ENCODE data around the gene CYP1A2. TPM values are rescaled to one million over a fixed set of nuclear protein-coding genes. Genes with fewer than 3 reads are reported as not detected.
A peak's percentile ranks its signal among the peaks of the same experiment; 100 is the strongest.
"Not testable (repeated sequence)": the region's sequence is repeated elsewhere in the genome, so short reads cannot be mapped to it uniquely, and the experiment has no call there.

The CYP1A2 gene
- polyA plus RNA-seq, 3 donors: not detected

- peak overlapping the region; percentile 73 to 86 for H3K4me3 Mint-ChIP-seq
- intact Hi-C loops (cut with micrococcal nuclease): no loop called here
- Histone ChIP-seq H4K20me1 (ENCODE audit: insufficient read depth, low read length) (no peaks in the 10 kb centered on the region), H3K27me3 (ENCODE audit: control insufficient read depth in 2 of 2, insufficient read depth in 2 of 2, low read length in 2 of 2) (peaks cover 31 to 53% of the 10 kb centered on the region in 2 donors), H3K9me3 (replicated peaks in 1 of 2; ENCODE audit: control insufficient read depth in 1 of 2, insufficient read depth in 1 of 2, low read length in 2 of 2) (peaks cover 4 to 12% of the 10 kb centered on the region in 2 donors), H3K4me1 (ENCODE audit: control insufficient read depth in 1 of 2, insufficient read depth in 2 of 2, low read length in 2 of 2) (peaks cover 13 to 15% of the 10 kb centered on the region in 2 donors), H2AFZ (ENCODE audit: insufficient read depth, low read depth, low read length, poor library complexity, severe bottlenecking) (peak overlapping the region; percentile 83), H3K9ac (ENCODE audit: insufficient read depth, low read length, poor library complexity, severe bottlenecking) (no peak overlapping the region), H3K4me2 (replicated peaks; ENCODE audit: extremely low read depth, low read length, poor library complexity, severe bottlenecking) (peak overlapping the region; percentile 82), H3K4me3 (replicated peaks in 1 of 3; ENCODE audit: low read depth in 2 of 3, low read length in 3 of 3) (peak overlapping the region in 1 of 3 experiments; percentile 71), H3K79me2 (ENCODE audit: insufficient read depth, low read length) (no peaks in the 10 kb centered on the region), H3K36me3 (replicated peaks in 1 of 2; ENCODE audit: control insufficient read depth in 1 of 2, insufficient read depth in 2 of 2, low read length in 2 of 2) (no peaks in the 10 kb centered on the region), H3K27ac (ENCODE audit: low read depth in 1 of 2, low read length in 2 of 2) (no peak overlapping the region)
- H3K36me3 Mint-ChIP-seq: peaks cover 4% of the 10 kb centered on the region in 2 donors
- H3K27me3 Mint-ChIP-seq (ENCODE audit: low read depth in 3 of 3): peaks cover 48 to 69% (median 65%) of the 10 kb centered on the region in 3 donors
- peaks cover 0 to 10% (median 3%) of the 10 kb centered on the region in 7 donors for H3K9me3 Mint-ChIP-seq
- no peak for TF ChIP-seq CTCF (IDR thresholded peaks at IDR 0.05)
- DNase-seq: no peak
- H3K27ac Mint-ChIP-seq: no peak overlapping the region
- WGBS (ENCODE audit: insufficient coverage): 36% methylated on average over 21 of the region's 24 CpGs
- peaks cover 10% of the 10 kb centered on the region for H3K4me1 Mint-ChIP-seq
Observed at GRCh38 chr15:74726774-74727164, 21.9 kb upstream of the CYP1A2 start.

GRCh38 chr15:74727727-74728126 lies 20.9 kb upstream of the CYP1A2 start:
- no peaks in the 10 kb centered on the region for H3K79me2 ChIP-seq (ENCODE audit: insufficient read depth, low read length)
- Mint-ChIP-seq H3K9me3 (peaks cover 0 to 10% (median 3%) of the 10 kb centered on the region in 7 donors), H3K36me3 (peaks cover 4% of the 10 kb centered on the region in 2 donors), H3K27me3 (ENCODE audit: low read depth in 3 of 3) (peaks cover 51 to 66% (median 61%) of the 10 kb centered on the region in 3 donors), H3K4me3 (peak overlapping the region; percentile 54 to 86), H3K4me1 (peaks cover 10% of the 10 kb centered on the region), H3K27ac (no peak overlapping the region)
- intact Hi-C loops (cut with micrococcal nuclease): no loop called here
- H3K36me3 ChIP-seq (replicated peaks in 1 of 2; ENCODE audit: control insufficient read depth in 1 of 2, insufficient read depth in 2 of 2, low read length in 2 of 2): no peaks in the 10 kb centered on the region
- no peak overlapping the region for H2AFZ ChIP-seq (ENCODE audit: insufficient read depth, low read depth, low read length, poor library complexity, severe bottlenecking)
- TF ChIP-seq CTCF (IDR thresholded peaks at IDR 0.05): no peak
- peaks cover 4 to 12% of the 10 kb centered on the region in 2 donors for H3K9me3 ChIP-seq (replicated peaks in 1 of 2; ENCODE audit: control insufficient read depth in 1 of 2, insufficient read depth in 1 of 2, low read length in 2 of 2)
- DNase-seq: no peak
- WGBS (ENCODE audit: insufficient coverage): 90% methylated on average over 3 of the region's 7 CpGs
- peaks cover 31 to 53% of the 10 kb centered on the region in 2 donors for H3K27me3 ChIP-seq (ENCODE audit: control insufficient read depth in 2 of 2, insufficient read depth in 2 of 2, low read length in 2 of 2)
- H3K27ac ChIP-seq (ENCODE audit: low read depth in 1 of 2, low read length in 2 of 2): no peak overlapping the region
- H3K4me1 ChIP-seq (ENCODE audit: control insufficient read depth in 1 of 2, insufficient read depth in 2 of 2, low read length in 2 of 2): peaks cover 13 to 15% of the 10 kb centered on the region in 2 donors
- H3K4me3 ChIP-seq (replicated peaks in 1 of 3; ENCODE audit: low read depth in 2 of 3, low read length in 3 of 3): no peak overlapping the region
- H4K20me1 ChIP-seq (ENCODE audit: insufficient read depth, low read length): no peaks in the 10 kb centered on the region
- no peak overlapping the region for H3K4me2 ChIP-seq (replicated peaks; ENCODE audit: extremely low read depth, low read length, poor library complexity, severe bottlenecking)
- no peak overlapping the region for H3K9ac ChIP-seq (ENCODE audit: insufficient read depth, low read length, poor library complexity, severe bottlenecking)

- WGBS (ENCODE audit: insufficient coverage): no CpG with 5 or more reads among the region's 30 CpGs
Observed at GRCh38 chr15:74728699-74729098, 19.9 kb upstream of the CYP1A2 start.

More at GRCh38 chr15:74728699-74729098, 19.9 kb upstream of the CYP1A2 start:
- H3K79me2 ChIP-seq (ENCODE audit: insufficient read depth, low read length); H3K4me3 Mint-ChIP-seq; H3K27ac Mint-ChIP-seq; H3K9me3 Mint-ChIP-seq; H3K36me3 Mint-ChIP-seq; H3K4me2 ChIP-seq (replicated peaks; ENCODE audit: extremely low read depth, low read length, poor library complexity, severe bottlenecking); H3K27ac ChIP-seq (ENCODE audit: low read depth in 1 of 2, low read length in 2 of 2); intact Hi-C loops (cut with micrococcal nuclease); DNase-seq; H4K20me1 ChIP-seq (ENCODE audit: insufficient read depth, low read length); H3K9ac ChIP-seq (ENCODE audit: insufficient read depth, low read length, poor library complexity, severe bottlenecking); H3K36me3 ChIP-seq (replicated peaks in 1 of 2; ENCODE audit: control insufficient read depth in 1 of 2, insufficient read depth in 2 of 2, low read length in 2 of 2); H3K4me3 ChIP-seq (replicated peaks in 1 of 3; ENCODE audit: low read depth in 2 of 3, low read length in 3 of 3); H2AFZ ChIP-seq (ENCODE audit: insufficient read depth, low read depth, low read length, poor library complexity, severe bottlenecking): not testable (repeated sequence)
- H3K4me1 ChIP-seq (ENCODE audit: control insufficient read depth in 1 of 2, insufficient read depth in 2 of 2, low read length in 2 of 2): peaks cover 13 to 15% of the 10 kb centered on the region in 2 donors
- H3K9me3 ChIP-seq (replicated peaks in 1 of 2; ENCODE audit: control insufficient read depth in 1 of 2, insufficient read depth in 1 of 2, low read length in 2 of 2): peaks cover 4 to 12% of the 10 kb centered on the region in 2 donors
- peaks cover 10% of the 10 kb centered on the region for H3K4me1 Mint-ChIP-seq
- H3K27me3 Mint-ChIP-seq (ENCODE audit: low read depth in 3 of 3): peaks cover 48 to 61% (median 55%) of the 10 kb centered on the region in 3 donors
- peaks cover 28 to 50% of the 10 kb centered on the region in 2 donors for H3K27me3 ChIP-seq (ENCODE audit: control insufficient read depth in 2 of 2, insufficient read depth in 2 of 2, low read length in 2 of 2)

Measured in CD14-positive monocyte (primary cell).